Left ventricle myocardium inferior (tissue), 1 donor: ENCODE measurements around the gene RIPOR3. TPM values are rescaled to one million over a fixed set of nuclear protein-coding genes. Genes with fewer than 3 reads are reported as not detected.
A peak's percentile ranks its signal among the peaks of the same experiment; 100 is the strongest.

Experiments used
- DNase-seq: peaks from one replicate; pipeline ENCODE4 v3.0.0-alpha.2; 2020
- H3K27ac ChIP-seq: fragments of 200-600 bp; replicated peaks from 2 replicates; pipeline ENCODE4 v1.8.0; 2021
- H3K27me3 ChIP-seq: fragments of 200-600 bp; 2 replicates; pipeline ENCODE4 v1.8.0; 2021; ENCODE audit warnings: low read depth
- H3K36me3 ChIP-seq: fragments of 200-600 bp; 2 replicates; pipeline ENCODE4 v1.8.0; 2021
- H3K4me1 ChIP-seq: fragments of 200-600 bp; 2 replicates; pipeline ENCODE4 v1.8.0; 2021
- H3K4me3 ChIP-seq: fragments of 200-600 bp; 2 replicates; pipeline ENCODE4 v1.8.0; 2021; ENCODE audit warnings: mild to moderate bottlenecking, moderate library complexity
- H3K9me3 ChIP-seq: fragments of 200-600 bp; replicated peaks from 2 replicates; pipeline ENCODE4 v1.8.0; 2021
- intact Hi-C: fragments of 100-400 bp; cut with micrococcal nuclease; formaldehyde crosslinking; loops from one replicate; pipeline ENCODE4 v1.11.0; 2022
- total RNA-seq: library from RNA; stranded (reverse); fragmentation: NEBNext Ultra II Directional; extraction: Animal tissue kit (Norgen Biotek cat#: 25700); gene quantifications from one replicate; pipeline ENCODE4 v1.2.1, GENCODE V29; 2021
- TF ChIP-seq, protein P1 (sequence below): fragments of 200-600 bp; IDR thresholded peaks from 2 replicates; pipeline ENCODE4 v1.8.0; 2021; ENCODE audit warnings: antibody characterized with exemption, mild to moderate bottlenecking, borderline replicate concordance
- donor health status: DM: no; HTN: yes; CAD: no; lungs with severe emphysema.

Gene RIPOR3
- total RNA-seq, 1 donor from 2014 or later: 6.5 TPM

GRCh38 chr20:50628853-50629669 lies 62.3 kb downstream of the RIPOR3 start:
- H3K27me3 ChIP-seq: no peaks in the 10 kb centered on the region
- TF ChIP-seq, protein P1, sequence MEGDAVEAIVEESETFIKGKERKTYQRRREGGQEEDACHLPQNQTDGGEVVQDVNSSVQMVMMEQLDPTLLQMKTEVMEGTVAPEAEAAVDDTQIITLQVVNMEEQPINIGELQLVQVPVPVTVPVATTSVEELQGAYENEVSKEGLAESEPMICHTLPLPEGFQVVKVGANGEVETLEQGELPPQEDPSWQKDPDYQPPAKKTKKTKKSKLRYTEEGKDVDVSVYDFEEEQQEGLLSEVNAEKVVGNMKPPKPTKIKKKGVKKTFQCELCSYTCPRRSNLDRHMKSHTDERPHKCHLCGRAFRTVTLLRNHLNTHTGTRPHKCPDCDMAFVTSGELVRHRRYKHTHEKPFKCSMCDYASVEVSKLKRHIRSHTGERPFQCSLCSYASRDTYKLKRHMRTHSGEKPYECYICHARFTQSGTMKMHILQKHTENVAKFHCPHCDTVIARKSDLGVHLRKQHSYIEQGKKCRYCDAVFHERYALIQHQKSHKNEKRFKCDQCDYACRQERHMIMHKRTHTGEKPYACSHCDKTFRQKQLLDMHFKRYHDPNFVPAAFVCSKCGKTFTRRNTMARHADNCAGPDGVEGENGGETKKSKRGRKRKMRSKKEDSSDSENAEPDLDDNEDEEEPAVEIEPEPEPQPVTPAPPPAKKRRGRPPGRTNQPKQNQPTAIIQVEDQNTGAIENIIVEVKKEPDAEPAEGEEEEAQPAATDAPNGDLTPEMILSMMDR: no peak
- intact Hi-C loops: loop anchor here (10.0 kb wide), 1 partner anchor 126 kb away; no protein-coding TSS in a partner anchor
- no peak for DNase-seq
- peak overlapping the region; percentile 27 for H3K27ac ChIP-seq
- peaks cover 35% of the 10 kb centered on the region for H3K4me1 ChIP-seq
- no peak overlapping the region for H3K4me3 ChIP-seq
- no peaks in the 10 kb centered on the region for H3K9me3 ChIP-seq
- H3K36me3 ChIP-seq: no peaks in the 10 kb centered on the region

DNA sequence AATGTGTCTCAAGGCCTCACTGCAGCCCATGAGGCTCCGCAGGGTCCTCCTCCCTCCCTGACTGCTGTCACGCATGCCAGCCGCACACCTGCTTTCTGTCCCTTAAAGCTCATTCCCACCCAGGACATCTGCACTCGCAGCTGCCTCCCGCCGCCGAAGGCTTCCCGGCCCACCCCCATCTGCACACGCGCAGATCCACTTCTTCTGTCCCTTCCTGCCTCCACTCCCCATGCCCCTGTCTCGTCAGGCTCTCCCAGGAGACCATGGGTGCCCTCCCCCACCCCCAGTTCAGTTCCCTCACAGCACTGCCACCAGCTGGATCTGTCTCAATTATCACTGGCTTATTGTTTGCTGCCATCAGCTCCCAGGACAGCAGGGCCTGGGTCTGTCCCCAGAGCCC lies 63.0 kb downstream of the RIPOR3 start:
- Histone ChIP-seq H3K27ac (peak overlapping the region; percentile 27), H3K36me3 (no peaks in the 10 kb centered on the region), H3K27me3 (no peaks in the 10 kb centered on the region), H3K9me3 (no peaks in the 10 kb centered on the region), H3K4me3 (no peak overlapping the region), H3K4me1 (peaks cover 35% of the 10 kb centered on the region)
- intact Hi-C loops: loop anchor here (10.0 kb wide), 1 partner anchor 126 kb away; no protein-coding TSS in a partner anchor
- TF ChIP-seq, protein P1: no peak
- no peak for DNase-seq

- intact Hi-C loops: loop anchor here (10.0 kb wide), 1 partner anchor 127 kb away; no protein-coding TSS in a partner anchor
- Histone ChIP-seq H3K27me3 (no peaks in the 10 kb centered on the region), H3K4me3 (no peak overlapping the region), H3K4me1 (peaks cover 35% of the 10 kb centered on the region), H3K9me3 (no peaks in the 10 kb centered on the region), H3K36me3 (no peaks in the 10 kb centered on the region), H3K27ac (peak overlapping the region; percentile 27)
- no peak for DNase-seq
- TF ChIP-seq, protein P1: no peak
Observed at GRCh38 chr20:50627747-50628146, 63.6 kb downstream of the RIPOR3 start.

DNA sequence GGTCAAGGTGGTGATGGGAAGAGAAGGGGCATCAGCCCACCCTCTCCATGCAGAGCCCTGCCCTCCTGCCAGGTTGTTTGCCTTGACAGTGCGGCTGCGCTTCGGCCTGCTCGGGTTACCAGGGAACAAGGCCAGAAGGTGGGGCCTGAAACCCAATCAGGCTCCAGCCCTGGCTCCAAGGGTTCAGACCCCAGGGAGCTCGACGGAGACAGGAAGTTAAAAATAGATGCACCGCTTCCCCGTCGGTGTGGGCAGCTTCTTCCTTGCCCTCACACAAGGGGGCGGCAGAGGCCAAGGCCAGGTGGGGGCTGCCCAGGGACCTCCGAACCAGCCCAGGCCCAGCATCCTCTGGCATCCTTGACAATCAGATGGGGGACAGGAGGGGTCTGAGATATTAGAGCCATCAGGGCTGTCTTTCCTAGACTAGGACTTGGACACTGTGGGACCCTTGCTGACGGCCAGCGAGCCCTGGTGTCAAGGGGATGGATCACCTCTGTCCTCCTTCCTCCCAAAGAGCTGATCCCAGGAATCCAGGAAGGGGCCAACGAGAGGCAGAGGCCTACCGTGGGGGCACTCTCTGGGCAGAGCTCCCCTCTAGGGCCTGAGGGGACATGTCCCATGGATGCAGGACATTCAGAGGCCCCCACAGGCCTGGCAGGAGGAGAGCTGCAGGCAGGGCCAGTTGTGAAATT lies 65.2 kb downstream of the RIPOR3 start:
- TF ChIP-seq, protein P1: peak; percentile 67
- H3K36me3 ChIP-seq: peaks cover 6% of the 10 kb centered on the region
- H3K27ac ChIP-seq: peak overlapping the region; percentile 65
- H3K9me3 ChIP-seq: peaks cover 6% of the 10 kb centered on the region
- peak; percentile 70 for DNase-seq
- no peak overlapping the region for H3K4me3 ChIP-seq
- no peaks in the 10 kb centered on the region for H3K27me3 ChIP-seq
- intact Hi-C loops: loop anchor here (10.0 kb wide), 1 partner anchor 129 kb away; no protein-coding TSS in a partner anchor
- peaks cover 35% of the 10 kb centered on the region for H3K4me1 ChIP-seq

DNA sequence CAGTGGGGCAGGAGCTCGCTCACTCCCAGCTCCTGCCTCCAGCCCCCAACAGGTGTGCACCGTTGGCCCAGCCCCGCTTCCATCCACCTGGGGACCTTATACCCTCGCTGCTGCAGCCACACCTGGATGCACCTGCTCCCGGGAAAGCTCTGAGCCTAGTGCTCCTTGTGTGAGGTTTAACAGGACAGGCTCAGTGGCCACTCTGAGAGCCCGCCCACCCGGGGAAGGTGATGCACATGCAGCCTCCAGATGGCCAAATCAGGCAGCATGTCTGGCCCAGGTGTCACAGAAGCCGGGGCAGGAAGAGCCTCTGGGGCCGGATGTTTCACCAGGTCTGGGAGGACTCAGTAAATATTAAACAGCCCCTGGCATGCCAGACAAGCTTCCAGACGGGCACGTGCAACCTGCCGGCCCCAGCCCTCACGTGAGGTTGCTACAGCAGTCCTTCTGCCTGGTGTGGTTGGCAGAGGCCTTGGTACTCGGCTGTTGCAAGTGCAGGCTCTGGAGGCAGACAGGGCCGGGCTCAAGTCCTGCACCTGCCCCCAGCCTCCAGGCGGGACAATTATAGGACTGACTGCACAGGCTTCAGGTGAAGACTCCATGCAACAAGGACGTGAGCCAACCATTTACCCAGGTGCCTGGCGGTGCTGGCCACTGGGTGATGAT lies 66.9 kb downstream of the RIPOR3 start:
- Histone ChIP-seq H3K27ac (peak overlapping the region; percentile 65), H3K27me3 (no peaks in the 10 kb centered on the region), H3K4me1 (peaks cover 31% of the 10 kb centered on the region), H3K9me3 (peaks cover 12% of the 10 kb centered on the region), H3K36me3 (peaks cover 12% of the 10 kb centered on the region), H3K4me3 (no peak overlapping the region)
- TF ChIP-seq, protein P1: no peak
- no peak for DNase-seq
- intact Hi-C loops: loop anchor here (10.0 kb wide), 1 partner anchor 130 kb away; no protein-coding TSS in a partner anchor
